Adipose tissue (tissue), 3 donors: ENCODE results near the gene BNC2. TPM values are rescaled to one million over a fixed set of nuclear protein-coding genes. Genes with fewer than 3 reads are reported as not detected.
A peak's percentile ranks its signal among the peaks of the same experiment; 100 is the strongest.
"Not testable (repeated sequence)": the region's sequence is repeated elsewhere in the genome, so short reads cannot be mapped to it uniquely, and the experiment has no call there.

Experiments
- H3K27ac ChIP-seq: one replicate; pipeline ENCODE4 v1.5.1; 2013; ENCODE audit warnings: low read depth, low read length
- WGBS, 3 donors: extraction: QIAGEN DNeasy Blood & Tissue Kit; methylation state at CpG; one replicate each; pipeline ENCODE4 v1.1.7; 2013; 5-methylcytosine and 5-hydroxymethylcytosine counted together
- polyA plus RNA-seq, 3 donors: library from polyadenylated mRNA; stranded (reverse); fragments of 200-250 nt; gene quantifications; one replicate each; pipeline ENCODE4 v1.2.3, GENCODE V29; 2013
- donor health status: healthy with polysubstance abuse.
- donor health status: Bipolar disorder and iron deficiency.
- donor health status: healthy.

Gene BNC2, protein sequence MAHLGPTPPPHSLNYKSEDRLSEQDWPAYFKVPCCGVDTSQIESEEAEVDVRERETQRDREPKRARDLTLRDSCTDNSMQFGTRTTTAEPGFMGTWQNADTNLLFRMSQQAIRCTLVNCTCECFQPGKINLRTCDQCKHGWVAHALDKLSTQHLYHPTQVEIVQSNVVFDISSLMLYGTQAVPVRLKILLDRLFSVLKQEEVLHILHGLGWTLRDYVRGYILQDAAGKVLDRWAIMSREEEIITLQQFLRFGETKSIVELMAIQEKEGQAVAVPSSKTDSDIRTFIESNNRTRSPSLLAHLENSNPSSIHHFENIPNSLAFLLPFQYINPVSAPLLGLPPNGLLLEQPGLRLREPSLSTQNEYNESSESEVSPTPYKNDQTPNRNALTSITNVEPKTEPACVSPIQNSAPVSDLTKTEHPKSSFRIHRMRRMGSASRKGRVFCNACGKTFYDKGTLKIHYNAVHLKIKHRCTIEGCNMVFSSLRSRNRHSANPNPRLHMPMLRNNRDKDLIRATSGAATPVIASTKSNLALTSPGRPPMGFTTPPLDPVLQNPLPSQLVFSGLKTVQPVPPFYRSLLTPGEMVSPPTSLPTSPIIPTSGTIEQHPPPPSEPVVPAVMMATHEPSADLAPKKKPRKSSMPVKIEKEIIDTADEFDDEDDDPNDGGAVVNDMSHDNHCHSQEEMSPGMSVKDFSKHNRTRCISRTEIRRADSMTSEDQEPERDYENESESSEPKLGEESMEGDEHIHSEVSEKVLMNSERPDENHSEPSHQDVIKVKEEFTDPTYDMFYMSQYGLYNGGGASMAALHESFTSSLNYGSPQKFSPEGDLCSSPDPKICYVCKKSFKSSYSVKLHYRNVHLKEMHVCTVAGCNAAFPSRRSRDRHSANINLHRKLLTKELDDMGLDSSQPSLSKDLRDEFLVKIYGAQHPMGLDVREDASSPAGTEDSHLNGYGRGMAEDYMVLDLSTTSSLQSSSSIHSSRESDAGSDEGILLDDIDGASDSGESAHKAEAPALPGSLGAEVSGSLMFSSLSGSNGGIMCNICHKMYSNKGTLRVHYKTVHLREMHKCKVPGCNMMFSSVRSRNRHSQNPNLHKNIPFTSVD
- 1 to 10 TPM in 2 of 3 donors, under 1 TPM in 1; 0.28 to 3.9 (median 3.6) TPM for polyA plus RNA-seq

- 0 to 3% (median 1%) methylated on average over 49 to 58 of the region's 58 CpGs for WGBS, 3 donors
These were observed at the start of gene BNC2 for GRCh38 chr9:16870596-16871335. BNC2 (minus strand) TSS chr9:16870670; CDS start chr9:16870648, 22 bp downstream.

GRCh38 chr9:16918920-16919319 lies 48.5 kb upstream of the BNC2 start:
- H3K27ac ChIP-seq, result no peak overlapping the region
- WGBS, 3 donors, result 43 to 74% (median 69%) methylated on average over 4 of the region's 4 CpGs

More at GRCh38 chr9:16870596-16871335, at the start of gene BNC2:
- peak within 1 kb of the TSS; percentile 32 for H3K27ac ChIP-seq

DNA sequence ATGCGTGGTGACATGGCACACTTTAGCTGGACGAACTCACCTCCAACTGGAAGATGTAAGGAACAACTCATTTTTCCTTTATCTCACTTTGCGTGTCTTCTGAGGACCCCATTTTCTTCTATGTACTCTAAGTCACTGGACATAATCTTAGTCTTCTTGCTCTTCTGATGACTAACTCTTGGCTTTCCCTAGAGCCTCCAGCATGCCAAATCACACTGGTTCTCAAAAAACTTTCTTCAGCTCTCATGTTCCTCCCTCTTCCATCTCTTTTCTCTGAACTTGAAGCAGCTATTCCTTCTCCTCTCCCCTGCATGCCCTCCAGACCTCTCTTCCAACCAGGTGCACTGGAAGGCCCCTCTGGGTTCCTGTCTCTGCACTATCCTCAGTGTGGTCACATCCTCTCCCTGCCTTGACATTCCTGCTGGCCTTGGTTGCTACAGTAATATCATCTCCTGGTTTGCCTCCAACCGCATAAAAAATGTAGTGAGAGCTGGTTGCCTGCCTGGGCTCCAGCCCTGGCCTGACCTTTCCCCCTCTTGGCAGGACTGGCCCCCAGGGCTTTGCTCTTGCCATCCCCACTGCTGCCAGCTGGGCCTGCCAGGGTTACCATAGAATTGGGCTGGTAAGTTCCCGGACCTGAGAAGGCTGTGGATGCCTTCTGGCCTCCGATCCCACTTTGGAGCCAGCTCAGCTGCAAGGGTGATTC lies 44.8 kb upstream of the BNC2 start:
- WGBS, 3 donors, result 85 to 92% (median 88%) methylated on average over 6 of the region's 6 CpGs
- H3K27ac ChIP-seq, result no peak overlapping the region

DNA sequence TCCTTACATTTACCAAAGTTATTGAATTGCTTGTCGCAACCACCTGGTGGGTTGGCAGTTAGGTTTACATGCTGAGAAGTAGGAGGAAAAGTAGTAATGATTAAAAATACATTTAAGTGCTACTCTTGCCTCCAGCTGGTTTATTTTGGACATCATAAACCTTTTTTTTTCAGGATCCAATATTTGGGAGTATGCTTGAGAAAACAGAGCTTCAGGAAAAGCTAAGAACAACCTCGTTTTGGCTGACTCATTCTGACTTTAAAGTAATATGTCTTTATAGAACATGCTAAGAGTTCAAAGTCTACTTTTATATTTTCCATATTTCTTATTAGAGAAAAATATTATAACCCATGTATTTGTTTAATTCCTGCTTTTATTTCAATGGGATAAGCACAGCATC lies 41.7 kb upstream of the BNC2 start:
- WGBS, 3 donors, result 47 to 60% (median 52%) methylated on average over 2 of the region's 2 CpGs
- H3K27ac ChIP-seq, result no peak overlapping the region

DNA sequence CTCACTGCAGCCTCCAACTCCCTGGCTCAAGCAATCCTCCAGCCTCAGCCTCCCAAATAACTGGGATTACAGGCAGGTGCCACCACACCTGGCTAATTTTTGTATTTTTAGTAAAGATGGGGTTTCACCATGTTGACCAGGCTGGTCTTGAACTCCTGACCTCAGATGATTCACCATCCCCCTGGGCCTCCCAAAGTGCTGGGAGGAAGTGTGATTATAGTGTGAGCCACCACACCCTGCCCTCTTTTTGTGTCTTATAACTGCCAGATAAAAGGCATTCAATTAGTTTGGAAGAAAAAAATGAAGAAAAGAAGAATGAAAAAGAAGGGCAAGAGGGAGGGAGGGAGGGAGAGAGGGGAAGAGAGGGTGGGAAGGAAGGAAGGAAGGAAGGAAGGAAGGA lies 37.7 kb upstream of the BNC2 start:
- not testable (repeated sequence) for H3K27ac ChIP-seq

GRCh38 chr9:16904655-16905054 lies 34.2 kb upstream of the BNC2 start:
- WGBS, 3 donors, result 79 to 89% (median 88%) methylated on average over 4 of the region's 4 CpGs

GRCh38 chr9:16901590-16901989 lies 31.1 kb upstream of the BNC2 start:
- 79 to 98% (median 89%) methylated on average over 2 of the region's 2 CpGs for WGBS, 3 donors
- no peak overlapping the region for H3K27ac ChIP-seq

More at GRCh38 chr9:16904655-16905054, 34.2 kb upstream of the BNC2 start:
- no peak overlapping the region for H3K27ac ChIP-seq

GRCh38 chr9:16899606-16900005 lies 29.1 kb upstream of the BNC2 start:
- no peak overlapping the region for H3K27ac ChIP-seq
- WGBS, 3 donors, result 28 to 32% (median 29%) methylated on average over 2 of the region's 2 CpGs

- WGBS, 3 donors, result 70 to 71% (median 70%) methylated on average over 2 of the region's 2 CpGs
- H3K27ac ChIP-seq, result no peak overlapping the region
These were observed 28.0 kb upstream of the BNC2 start for GRCh38 chr9:16898464-16898863.

GRCh38 chr9:16888594-16888993 lies 18.1 kb upstream of the BNC2 start:
- 94 to 99% (median 99%) methylated on average over 3 of the region's 3 CpGs for WGBS, 3 donors
- no peak overlapping the region for H3K27ac ChIP-seq

GRCh38 chr9:16885931-16886330 lies 15.5 kb upstream of the BNC2 start:
- no peak overlapping the region for H3K27ac ChIP-seq
- WGBS, 3 donors, result 75 to 82% (median 82%) methylated on average over 4 of the region's 4 CpGs

GRCh38 chr9:16884952-16885513 lies 14.6 kb upstream of the BNC2 start:
- no peak overlapping the region for H3K27ac ChIP-seq
- WGBS, 3 donors, result 24 to 62% (median 33%) methylated on average over 5 of the region's 5 CpGs

DNA sequence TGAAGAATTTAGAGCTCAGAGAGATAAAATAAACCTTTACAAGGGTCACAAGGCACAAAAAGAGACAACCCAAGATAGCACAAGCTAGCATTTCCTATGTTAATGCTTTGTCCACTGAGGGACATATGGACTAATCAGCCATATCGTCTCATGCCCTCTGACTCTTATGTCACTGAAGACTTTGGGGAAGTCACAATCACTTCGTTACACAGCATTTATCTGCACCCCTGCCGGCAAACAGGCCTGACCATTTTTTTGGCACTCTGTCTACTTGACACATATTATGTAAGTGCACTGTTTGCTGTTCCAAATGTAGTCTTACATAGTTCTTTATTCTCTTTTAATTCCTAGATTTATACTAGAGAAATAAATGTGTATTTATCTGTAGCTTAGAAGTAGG lies 13.9 kb upstream of the BNC2 start:
- 47 to 53% (median 50%) methylated on average over 3 of the region's 3 CpGs for WGBS, 3 donors
- H3K27ac ChIP-seq, result no peak overlapping the region

GRCh38 chr9:16883586-16883985 lies 13.1 kb upstream of the BNC2 start:
- 84 to 89% (median 88%) methylated on average over 6 of the region's 6 CpGs for WGBS, 3 donors
- no peak overlapping the region for H3K27ac ChIP-seq

- H3K27ac ChIP-seq, result not testable (repeated sequence)
- 88 to 93% (median 88%) methylated on average over 6 of the region's 6 CpGs for WGBS, 3 donors
These were observed 12.0 kb upstream of the BNC2 start for GRCh38 chr9:16882440-16882839.

DNA sequence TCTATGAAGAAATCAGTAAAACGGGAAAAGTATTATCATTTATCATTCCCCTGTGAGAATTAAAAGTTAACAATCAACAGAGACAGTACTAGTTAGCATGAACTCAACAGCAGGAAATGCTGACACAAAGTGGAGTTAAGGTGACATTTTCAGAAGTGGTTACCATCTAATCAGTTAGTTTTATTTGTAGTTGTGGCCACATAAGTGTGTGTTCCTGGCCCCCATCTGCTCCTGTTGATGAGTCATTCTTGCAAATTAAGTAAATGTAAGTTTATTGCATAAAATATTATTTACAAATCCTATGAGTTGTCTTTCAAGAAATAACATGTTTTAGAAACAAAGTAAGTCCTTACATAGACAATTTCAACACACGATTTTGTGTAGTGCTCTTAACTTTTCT lies 8.9 kb upstream of the BNC2 start:
- no peak overlapping the region for H3K27ac ChIP-seq
- WGBS, 3 donors, result 56 to 69% (median 69%) methylated on average over 2 of the region's 2 CpGs

GRCh38 chr9:16877256-16877655 lies 6.8 kb upstream of the BNC2 start:
- 84 to 90% (median 88%) methylated on average over 19 of the region's 19 CpGs for WGBS, 3 donors
- no peak overlapping the region for H3K27ac ChIP-seq
